T-helper 22 cell (primary cell): ENCODE measurements around the gene TAF15.

Source experiments
- DNase-seq: peaks from one replicate; pipeline ENCODE4 v3.0.0-alpha.2; 2020; ENCODE audit warnings: low read depth

Gene TAF15

GRCh38 chr17:35872196-35872980, 63.1 kb downstream of the TAF15 start:
- DNase-seq: no peak

DNA sequence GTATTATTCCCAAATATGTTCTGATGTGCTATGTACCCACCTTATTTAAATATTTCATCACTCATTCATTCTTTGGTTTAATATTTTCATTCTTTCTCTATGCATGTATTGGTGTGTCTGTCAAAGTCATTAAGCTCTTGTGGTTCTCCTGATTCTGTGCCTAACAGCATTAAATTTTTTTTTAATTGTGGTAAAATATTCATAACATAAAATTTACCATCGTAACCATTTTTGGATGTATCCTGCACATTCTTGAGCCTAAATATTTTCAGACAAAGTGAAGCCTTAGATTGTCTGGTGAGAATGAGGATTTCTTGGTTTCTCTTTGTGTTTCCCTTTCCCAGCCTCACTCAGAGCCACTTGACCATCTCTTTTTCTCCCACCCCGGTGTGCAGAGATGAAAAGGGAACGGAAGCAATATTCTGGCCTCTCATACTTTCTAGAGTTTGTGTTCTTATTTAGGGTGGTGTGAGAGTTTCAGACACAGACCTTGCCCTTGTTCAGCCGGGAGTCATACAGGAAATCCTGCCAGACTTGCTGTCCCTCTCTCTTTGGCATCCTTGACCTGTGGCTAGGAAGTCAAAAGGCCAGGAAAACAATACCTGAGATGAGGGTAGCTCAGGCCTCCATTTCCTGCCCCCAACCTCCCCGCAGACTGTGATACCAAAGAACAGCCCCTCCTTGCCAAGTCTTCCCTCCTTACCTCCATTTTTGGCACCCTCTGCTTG, 66.0 kb downstream of the TAF15 start:
- no peak for DNase-seq

- no peak for DNase-seq
Measured at GRCh38 chr17:35875800-35876139, 66.5 kb downstream of the TAF15 start.

GRCh38 chr17:35876534-35876933, 67.2 kb downstream of the TAF15 start:
- no peak for DNase-seq

GRCh38 chr17:35877345-35878029, 68.2 kb downstream of the TAF15 start:
- DNase-seq: no peak

DNA sequence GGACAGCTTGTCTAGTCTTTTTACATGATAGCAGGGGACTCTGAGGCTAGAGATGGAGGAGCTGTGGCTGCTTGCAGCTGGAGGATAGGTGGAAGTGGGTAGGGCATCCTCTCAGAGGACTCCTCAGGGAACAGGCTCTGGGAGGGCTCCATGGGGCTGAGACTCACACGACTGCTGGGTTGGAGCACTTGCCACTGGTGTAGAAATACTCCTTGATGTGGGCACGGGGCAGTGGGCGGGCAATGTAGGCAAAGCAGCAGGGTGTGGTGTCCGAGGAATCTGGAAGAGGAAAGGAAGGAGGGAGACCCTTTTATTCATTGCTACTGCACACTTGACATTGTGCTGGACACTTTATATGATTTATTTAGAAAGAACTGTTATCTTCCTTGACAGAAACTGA, 69.1 kb downstream of the TAF15 start:
- no peak for DNase-seq

DNA sequence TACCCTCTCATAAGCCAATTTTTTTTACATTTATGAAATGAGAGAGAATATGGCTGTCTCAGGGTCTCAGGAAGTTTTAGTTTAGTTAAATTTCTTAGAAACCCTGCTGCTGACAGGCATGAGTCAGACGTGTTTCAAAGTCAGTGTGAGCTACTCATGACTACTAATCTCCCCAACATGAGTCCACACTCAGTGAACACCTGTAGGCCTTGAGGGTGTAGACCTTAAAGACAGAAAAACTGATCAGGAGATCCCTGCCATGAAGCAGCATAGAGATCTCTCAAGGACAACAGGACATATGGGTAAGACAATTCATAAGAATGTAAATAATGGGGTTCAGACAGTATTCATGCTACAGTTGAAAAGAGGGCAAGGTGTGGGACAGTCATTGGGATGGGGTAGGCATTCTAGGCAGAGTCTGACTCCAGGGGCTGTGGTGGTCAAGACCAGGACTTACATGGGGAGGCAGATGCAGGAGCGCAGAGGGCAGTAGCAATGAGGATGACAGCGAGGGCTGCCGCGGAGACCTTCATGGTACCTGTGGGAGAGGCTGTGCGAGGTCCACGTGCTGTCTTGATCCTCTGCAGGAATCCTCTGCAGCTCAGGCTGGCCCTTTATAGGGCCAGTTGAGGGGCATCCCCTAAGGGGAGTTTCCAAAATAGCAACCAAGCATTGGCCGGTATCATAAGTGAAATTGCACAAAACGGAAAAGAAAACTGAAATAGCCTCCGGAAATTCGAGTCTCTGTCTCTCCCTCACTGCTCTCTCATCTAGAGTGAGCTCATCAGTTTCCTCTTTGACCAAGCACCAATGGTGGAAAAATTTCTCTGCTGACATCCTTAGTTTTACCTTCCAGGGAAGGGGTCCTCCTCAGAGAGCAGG, 70.7 kb downstream of the TAF15 start, which contains the start of gene CCL5:
Gene CCL5 (minus strand): TSS at position 588 of the 882 bp plus-strand sequence.
- no peak for DNase-seq

DNA sequence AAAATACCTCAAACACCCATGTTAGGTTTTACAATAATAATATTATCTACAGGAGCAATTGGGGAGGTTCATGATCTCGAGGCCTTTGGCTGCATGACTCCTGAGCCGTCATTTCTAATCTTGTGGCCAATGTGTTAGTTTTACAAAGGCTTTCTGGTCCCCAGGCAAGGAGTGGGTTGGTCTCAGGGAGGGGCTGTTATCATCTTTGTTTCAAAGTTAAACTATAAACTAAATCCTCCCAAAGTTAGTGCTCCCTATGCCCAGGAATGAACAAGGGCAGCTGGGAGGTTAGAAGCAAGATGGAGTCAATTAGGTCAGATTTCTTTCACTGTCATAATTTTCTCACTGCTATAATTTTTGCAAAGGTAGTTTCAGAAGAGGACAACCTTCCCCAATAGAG, 80.0 kb downstream of the TAF15 start:
- DNase-seq: no peak

- no peak for DNase-seq
Measured at GRCh38 chr17:35889818-35890773, 80.8 kb downstream of the TAF15 start.

GRCh38 chr17:35890774-35891155, 81.5 kb downstream of the TAF15 start:
- peak; percentile 4 for DNase-seq

- no peak for DNase-seq
Measured at GRCh38 chr17:35891269-35891668, 82.0 kb downstream of the TAF15 start.

DNA sequence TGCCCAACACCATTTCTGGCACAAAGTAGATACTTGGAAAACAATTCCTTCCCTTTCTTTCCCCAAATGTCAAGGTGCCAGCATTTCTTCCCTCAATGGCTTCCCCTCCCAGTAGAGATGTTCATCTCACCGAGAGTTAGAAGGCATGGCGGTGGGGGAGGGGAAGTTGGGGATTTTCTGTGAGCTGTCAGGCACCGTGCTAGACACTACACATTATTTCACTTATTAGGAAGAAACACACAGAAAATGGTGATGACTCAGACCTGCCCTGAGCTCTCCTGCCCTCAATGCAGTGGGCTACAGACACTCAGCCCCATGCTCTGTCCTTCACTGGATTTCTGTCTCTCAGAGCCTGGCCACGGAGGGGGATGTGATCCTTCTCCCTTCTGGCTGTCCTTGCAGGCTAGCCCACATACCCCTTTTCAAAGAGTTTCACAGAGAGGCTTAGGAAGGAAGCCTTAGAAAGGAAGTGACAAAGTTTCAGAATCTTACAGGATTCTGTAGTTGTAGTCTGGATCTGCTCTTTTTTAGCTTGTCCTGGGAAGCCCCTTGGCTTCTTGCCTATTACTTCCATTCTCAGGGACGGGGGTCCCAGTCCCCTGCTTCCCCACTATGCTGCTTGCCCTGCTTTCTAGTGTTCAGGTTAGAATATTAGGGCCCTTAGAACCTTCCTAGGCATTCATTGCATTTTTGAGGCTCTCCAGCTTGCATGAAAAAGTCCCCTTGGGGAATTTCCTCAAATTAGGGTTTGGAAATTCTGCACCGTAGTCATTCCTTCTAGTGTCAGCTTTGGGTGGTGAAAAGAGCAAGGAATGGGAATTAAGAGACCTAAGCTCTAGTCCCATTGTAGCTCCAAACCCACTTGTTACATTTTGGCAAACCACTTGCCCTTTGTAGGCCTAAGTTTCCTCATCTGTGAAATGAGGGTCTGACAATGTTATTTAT, 83.1 kb downstream of the TAF15 start:
- DNase-seq: no peak

DNA sequence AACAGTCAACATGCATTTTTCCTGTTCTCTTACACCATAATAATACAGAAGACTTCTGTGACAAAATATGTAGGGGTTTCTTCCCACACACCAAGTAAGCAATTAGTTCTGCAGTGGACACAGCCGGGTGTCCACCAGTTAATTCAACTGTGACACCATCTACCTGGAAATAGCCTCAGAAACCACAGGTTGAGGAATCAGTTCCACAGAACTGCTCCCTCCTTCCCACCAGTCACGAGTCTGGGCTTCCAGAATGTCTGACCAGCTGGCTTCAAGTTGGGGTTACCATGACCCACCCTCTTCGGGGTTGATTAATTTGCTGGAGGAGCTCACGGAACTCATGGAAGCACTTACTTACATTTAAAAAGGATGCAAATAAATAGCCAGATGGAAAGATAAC, 84.5 kb downstream of the TAF15 start:
- DNase-seq: no peak

DNA sequence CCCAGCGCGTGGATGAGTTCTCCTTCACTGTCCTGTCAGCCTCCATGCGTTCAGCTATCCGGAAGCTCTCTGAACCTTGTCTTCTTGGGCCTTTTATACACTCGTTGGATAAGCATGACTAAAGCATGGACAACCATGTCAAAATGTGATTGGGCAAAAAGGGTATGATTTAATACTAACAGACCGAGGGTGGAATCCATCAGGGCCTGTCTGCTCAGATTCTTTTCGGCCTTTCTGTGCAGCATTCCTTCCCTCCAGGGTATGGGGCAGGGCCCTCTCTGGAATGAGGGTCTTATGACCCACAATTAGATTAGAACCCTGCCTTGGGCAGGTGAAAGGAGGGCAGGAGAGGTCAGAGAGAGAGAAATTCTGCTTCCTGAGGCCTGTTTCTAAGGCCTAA, 84.9 kb downstream of the TAF15 start:
- no peak for DNase-seq

- DNase-seq: no peak
Measured at GRCh38 chr17:35895636-35896587, 86.6 kb downstream of the TAF15 start.
